Anterior cingulate cortex (tissue), 58 donors: Measurements from ENCODE around the gene TFR2.

Experiments
- DNase-seq, 58 donors: peaks; one replicate each; lab custom pipeline; 2025; lab: John Stamatoyannopoulos, UW

Gene TFR2

GRCh38 chr7:100591596-100591995 lies 49.8 kb downstream of the TFR2 start:
- no peak for DNase-seq

GRCh38 chr7:100590077-100590737 lies 51.1 kb downstream of the TFR2 start:
- no peak for DNase-seq

- no peak for DNase-seq
Observed at GRCh38 chr7:100589341-100589947, 51.9 kb downstream of the TFR2 start.

- no peak for DNase-seq
Observed at GRCh38 chr7:100588438-100588837, 52.9 kb downstream of the TFR2 start.

- peak; percentile 95 to 100 (median 100) for DNase-seq
Observed at GRCh38 chr7:100586266-100587025, 54.9 kb downstream of the TFR2 start, which contains the start of gene FBXO24. TSS of gene FBXO24 (plus strand) at chr7:100586328. CDS start at chr7:100586626, 298 bp downstream.

GRCh38 chr7:100585511-100586265 lies 55.7 kb downstream of the TFR2 start, which contains the start of gene LRCH4:
TSS of gene LRCH4 (minus strand) at chr7:100586129. CDS start at chr7:100586100, 29 bp downstream.
- peak in 10 of 58 donors; percentile 47 to 76 (median 66) for DNase-seq

GRCh38 chr7:100584683-100585510 lies 56.5 kb downstream of the TFR2 start:
- DNase-seq, result peak in 1 of 58 donors; percentile 8

GRCh38 chr7:100584054-100584682 lies 57.2 kb downstream of the TFR2 start:
- DNase-seq, result no peak

- peak in 20 of 58 donors; percentile 6 to 54 (median 23) for DNase-seq
Observed at GRCh38 chr7:100583132-100584053, 58.0 kb downstream of the TFR2 start.

- no peak for DNase-seq
Observed at GRCh38 chr7:100582650-100583049, 58.7 kb downstream of the TFR2 start.

GRCh38 chr7:100582041-100582579 lies 59.2 kb downstream of the TFR2 start:
- DNase-seq, result no peak

GRCh38 chr7:100580466-100581283 lies 60.7 kb downstream of the TFR2 start:
- DNase-seq, result no peak

GRCh38 chr7:100578246-100579183 lies 62.8 kb downstream of the TFR2 start:
- no peak for DNase-seq

GRCh38 chr7:100577507-100577906 lies 63.8 kb downstream of the TFR2 start:
- no peak for DNase-seq

- no peak for DNase-seq
Observed at GRCh38 chr7:100577103-100577502, 64.2 kb downstream of the TFR2 start.
